Parathyroid adenoma (tissue), 2 donors: ENCODE results near the gene KANSL2.
A peak's percentile ranks its signal among the peaks of the same experiment; 100 is the strongest.
"Not testable (repeated sequence)": the region's sequence is repeated elsewhere in the genome, so short reads cannot be mapped to it uniquely, and the experiment has no call there.

ENCODE experiments used
- H2AFZ ChIP-seq: fragments of 300-600 bp; sonication (generic); one replicate; pipeline ENCODE4 v1.7.0; 2017; ENCODE audit warnings: antibody characterized with exemption, mild to moderate bottlenecking
- H3K27ac ChIP-seq: fragments of 300-600 bp; sonication (generic); one replicate; pipeline ENCODE4 v1.7.0; 2017
- H3K27me3 ChIP-seq: fragments of 300-600 bp; sonication (generic); one replicate; pipeline ENCODE4 v1.7.0; 2017; ENCODE audit warnings: low read length; ENCODE audit not compliant: control insufficient read depth, insufficient read depth
- H3K36me3 ChIP-seq: fragments of 300-600 bp; sonication (generic); one replicate; pipeline ENCODE4 v1.7.0; 2017; ENCODE audit warnings: low read length; ENCODE audit not compliant: control insufficient read depth, insufficient read depth
- H3K4me1 ChIP-seq: fragments of 300-600 bp; sonication (generic); one replicate; pipeline ENCODE4 v1.7.0; 2017; ENCODE audit warnings: control low read depth
- H3K4me2 ChIP-seq: fragments of 300-600 bp; sonication (generic); one replicate; pipeline ENCODE4 v1.7.0; 2017; ENCODE audit warnings: low read length
- H3K4me3 ChIP-seq: fragments of 300-600 bp; sonication (generic); one replicate; pipeline ENCODE4 v1.7.0; 2017; ENCODE audit warnings: low read depth, low read length
- H3K79me2 ChIP-seq: fragments of 300-600 bp; sonication (generic); one replicate; pipeline ENCODE4 v1.7.0; 2017; ENCODE audit warnings: control low read depth
- H3K9ac ChIP-seq: fragments of 300-600 bp; sonication (generic); one replicate; pipeline ENCODE4 v1.7.0; 2017; ENCODE audit warnings: mild to moderate bottlenecking
- H3K9me3 ChIP-seq: fragments of 300-600 bp; sonication (generic); one replicate; pipeline ENCODE4 v1.7.0; 2017; ENCODE audit warnings: low read length; ENCODE audit not compliant: control insufficient read depth
- CTCF ChIP-seq: fragments of 300-600 bp; sonication (generic); IDR thresholded peaks from one replicate; pipeline ENCODE4 v1.7.0; 2017; ENCODE audit warnings: antibody characterized with exemption, mild to moderate bottlenecking
- donor health status: primary hyperparathyroidism.

The KANSL2 gene

GRCh38 chr12:48683534-48683933 is 1.5 kb upstream of the KANSL2 start:
- no peak overlapping the region for H3K4me2 ChIP-seq
- no peaks in the 10 kb centered on the region for H3K27me3 ChIP-seq
- no peak overlapping the region for H2AFZ ChIP-seq
- H3K9me3 ChIP-seq = no peaks in the 10 kb centered on the region
- no peak overlapping the region for H3K9ac ChIP-seq
- no peak for TF ChIP-seq CTCF
- no peaks in the 10 kb centered on the region for H3K36me3 ChIP-seq
- H3K79me2 ChIP-seq = peaks cover 32% of the 10 kb centered on the region
- H3K4me1 ChIP-seq = peaks cover 15% of the 10 kb centered on the region
- H3K4me3 ChIP-seq = no peak overlapping the region
- H3K27ac ChIP-seq = no peak overlapping the region

DNA sequence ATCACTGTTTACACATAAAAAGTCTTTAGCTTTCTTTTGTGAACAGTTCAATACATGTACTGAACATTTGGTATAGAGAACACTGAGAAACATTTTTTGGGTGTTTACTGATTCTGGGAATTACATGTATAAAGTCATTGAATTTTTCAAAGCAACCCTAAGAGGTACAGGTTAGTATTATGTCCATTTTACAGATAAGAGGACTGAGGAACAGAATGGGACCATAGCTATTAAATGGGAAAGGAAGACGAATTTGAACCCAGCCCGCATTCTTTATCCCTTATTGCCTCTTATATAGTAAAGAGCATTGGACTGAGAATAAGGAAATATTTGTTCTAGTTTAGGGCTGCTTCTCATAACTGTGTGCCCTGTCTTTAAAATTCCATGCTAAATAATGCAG is 889 bp upstream of the KANSL2 start:
- Histone ChIP-seq H3K9ac (no peak overlapping the region), H3K9me3 (no peaks in the 10 kb centered on the region), H3K79me2 (peaks cover 34% of the 10 kb centered on the region), H3K4me3 (no peak overlapping the region), H3K27ac (no peak overlapping the region), H3K4me1 (peaks cover 20% of the 10 kb centered on the region), H3K4me2 (no peak overlapping the region), H3K36me3 (no peaks in the 10 kb centered on the region), H3K27me3 (no peaks in the 10 kb centered on the region), H2AFZ (no peak overlapping the region)
- no peak for TF ChIP-seq CTCF

GRCh38 chr12:48682533-48682905 is 481 bp upstream of the KANSL2 start:
- not testable (repeated sequence) for H3K27ac ChIP-seq, H3K27me3 ChIP-seq, H3K36me3 ChIP-seq, H3K9me3 ChIP-seq, H3K9ac ChIP-seq
- H3K4me3 ChIP-seq = peak overlapping the region; percentile 95
- H3K79me2 ChIP-seq = peaks cover 37% of the 10 kb centered on the region
- H2AFZ ChIP-seq = peak overlapping the region; percentile 99
- peak overlapping the region; percentile 63 for H3K4me2 ChIP-seq
- H3K4me1 ChIP-seq = peaks cover 22% of the 10 kb centered on the region

DNA sequence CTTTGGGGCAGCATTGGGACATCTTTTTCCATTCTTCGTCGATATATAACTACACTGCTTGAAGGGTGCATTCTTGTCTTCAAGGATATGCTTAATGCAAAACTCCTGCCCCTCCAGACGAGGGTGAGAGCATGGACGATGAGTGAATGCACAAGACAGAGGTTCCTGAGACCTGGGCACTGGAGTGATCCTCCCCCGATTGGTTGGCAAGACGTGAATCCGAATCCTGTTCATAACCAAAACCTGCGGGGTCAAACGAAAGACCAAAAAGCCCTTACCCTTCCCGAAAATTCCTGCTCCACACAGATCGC is 684 bp downstream of the KANSL2 start:
- Histone ChIP-seq H3K9me3 (no peaks in the 10 kb centered on the region), H3K4me3 (peak overlapping the region; percentile 95), H3K27me3 (no peaks in the 10 kb centered on the region), H3K9ac (peak overlapping the region; percentile 93), H3K27ac (peak overlapping the region; percentile 96), H3K36me3 (no peaks in the 10 kb centered on the region), H3K79me2 (peaks cover 43% of the 10 kb centered on the region), H3K4me1 (peaks cover 22% of the 10 kb centered on the region), H2AFZ (peak overlapping the region; percentile 99), H3K4me2 (peak overlapping the region; percentile 93)
- no peak for TF ChIP-seq CTCF

- no peaks in the 10 kb centered on the region for H3K9me3 ChIP-seq
- H3K9ac ChIP-seq = no peak overlapping the region
- TF ChIP-seq CTCF = no peak
- no peak overlapping the region for H2AFZ ChIP-seq
- peaks cover 22% of the 10 kb centered on the region for H3K4me1 ChIP-seq
- peaks cover 47% of the 10 kb centered on the region for H3K79me2 ChIP-seq
- H3K4me3 ChIP-seq = peak overlapping the region; percentile 95
- H3K36me3 ChIP-seq = no peaks in the 10 kb centered on the region
- H3K27ac ChIP-seq = no peak overlapping the region
- H3K27me3 ChIP-seq = no peaks in the 10 kb centered on the region
- H3K4me2 ChIP-seq = peak overlapping the region; percentile 93
Observed at GRCh38 chr12:48680861-48681260, 1.2 kb downstream of the KANSL2 start.
